Measurements from ENCODE around the gene WASF2. TPM values are rescaled to one million over a fixed set of nuclear protein-coding genes. Genes with fewer than 3 reads are reported as not detected.

Gene WASF2
- total and polyA plus RNA-seq, 2 of the 4 experiments (the other 2 are of a cell fraction), result 7.9 to 45.4 TPM

DNA sequence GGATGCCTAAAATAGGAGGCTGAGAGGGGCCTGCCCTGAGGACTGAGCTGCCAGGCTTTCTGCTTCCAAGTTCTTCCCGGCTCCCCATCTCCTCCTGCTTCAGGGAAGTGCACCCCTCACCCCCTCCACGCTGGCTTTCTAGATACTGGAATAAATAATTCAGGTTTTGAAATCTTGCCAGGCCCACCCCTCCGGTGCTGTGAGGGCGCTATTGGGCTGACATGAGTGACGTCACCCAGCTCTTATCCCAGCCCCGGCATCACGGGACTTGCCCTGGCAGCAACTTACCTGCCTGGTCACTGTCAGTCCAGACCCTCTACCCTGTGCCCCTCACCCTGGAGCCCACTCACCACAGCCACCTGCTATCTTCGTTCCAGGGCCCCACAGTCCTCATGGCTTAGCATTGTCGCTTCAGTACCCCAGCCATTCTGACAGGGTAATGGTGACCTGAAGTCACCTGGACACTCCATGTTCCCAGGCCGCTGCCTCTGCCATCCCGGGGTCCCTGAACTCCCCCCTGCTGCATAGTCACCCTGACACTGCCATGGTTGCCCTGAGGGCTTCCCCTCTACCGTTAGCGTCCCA is 98.4 kb downstream of the WASF2 start:
- intact Hi-C loops (cut with micrococcal nuclease), result loop anchor here (1.0 to 10.0 kb wide), 4 partner anchors 197 to 289 kb away; no protein-coding TSS in a partner anchor
- Histone ChIP-seq H3K27me3 (ENCODE audit: control insufficient read depth, insufficient read depth, low read length) (peaks cover 3% of the 10 kb centered on the region; the same call in 1 of the 2 replicates), H4K5ac (ENCODE audit: low read depth, low read length) (peak overlapping the region; percentile 32), H2BK5ac (ENCODE audit: low read depth, low read length, poor library complexity, severe bottlenecking) (peak overlapping the region; percentile 4), H3K4me2 (ENCODE audit: low read depth, low read length) (peak overlapping the region; percentile 47), H3K18ac (ENCODE audit: low read depth, low read length) (no peak overlapping the region; the same call in 1 of the 2 replicates), H3K56ac (ENCODE audit: extremely low read depth, insufficient read depth, low read length) (peak overlapping the region; percentile 42; the same call in 1 of the 2 replicates), H3K36me3 (ENCODE audit: control insufficient read depth, insufficient read depth, low read length) (no peaks in the 10 kb centered on the region; the same call in 1 of the 2 replicates), H2AFZ (replicated peaks; ENCODE audit: low read length, poor library complexity) (peak overlapping the region; percentile 98), H4K91ac (ENCODE audit: insufficient read depth, low read depth, low read length) (peak overlapping the region; percentile 56), H3K14ac (replicated peaks; ENCODE audit: low read depth, low read length) (peak overlapping the region; percentile 82), H4K20me1 (ENCODE audit: insufficient read depth, low read length) (no peaks in the 10 kb centered on the region), H3K4ac (ENCODE audit: low read depth, low read length) (peak overlapping the region; percentile 69), H3K79me1 (ENCODE audit: low read depth in 1 of 2, low read length in 2 of 2) (peaks cover 0 to 28% of the 10 kb centered on the region in 2 experiments; a peak in 3 of 4 replicates), H2BK120ac (ENCODE audit: low read depth, low read length) (peak overlapping the region; percentile 48; the same call in 1 of the 2 replicates), H3K27ac (ENCODE audit: insufficient read depth, low read length) (peak overlapping the region; percentile 2; the same call in 1 of the 2 replicates), H3K9ac (ENCODE audit: low read depth, low read length) (peak overlapping the region; percentile 6; the same call in 1 of the 2 replicates), H4K8ac (ENCODE audit: low read depth in 2 of 2, low read length in 2 of 2) (peak overlapping the region; percentile 60 to 83; a peak in 2 of 4 replicates), H2BK20ac (ENCODE audit: low read depth, low read length) (peak overlapping the region; percentile 54; the same call in 1 of the 2 replicates), H2AK9ac (replicated peaks; ENCODE audit: low read depth, low read length, poor library complexity) (peak overlapping the region; percentile 93), H2BK15ac (ENCODE audit: low read depth, low read length) (peak overlapping the region; percentile 65; the same call in 1 of the 3 replicates), H3K9me1 (ENCODE audit: insufficient read depth, low read length) (peaks cover 20% of the 10 kb centered on the region), H3K4me3 (ENCODE audit: insufficient read depth, low read depth, low read length) (peak overlapping the region; percentile 27; the same call in 1 of the 2 replicates), H3K4me1 (ENCODE audit: control insufficient read depth, insufficient read depth, low read length) (peaks cover 15% of the 10 kb centered on the region), H3K23ac (ENCODE audit: low read depth, low read length) (peak overlapping the region; percentile 75; the same call in 1 of the 2 replicates), H2AK5ac (ENCODE audit: low read depth, low read length) (peak overlapping the region; percentile 63), H3K9me3 (ENCODE audit: control insufficient read depth, insufficient read depth, low read length) (no peaks in the 10 kb centered on the region)
- dilution Hi-C loops (cut with HindIII; ENCODE audit: low sequenced_read_pairs, unreplicated experiment), result no loop called here
- no peak for ATAC-seq (ENCODE audit: low read depth)
- ChIA-PET POLR2A (ENCODE audit: unreplicated experiment) (interaction anchor here (1.2 to 1.4 kb wide), 2 partner anchors 26 to 92 kb away, joined by 3 to 7 read pairs; no protein-coding TSS in a partner anchor), CTCF (interaction anchor here (0.6 to 3.6 kb wide), 5 partner anchors 25 to 278 kb away, joined by 3 to 16 read pairs (median 4); partner anchors contain the start of gene MAP3K6)
- DNase-seq, result peak; percentile 57
- TF ChIP-seq BHLHE40 (IDR thresholded peaks at IDR 0.05; ENCODE audit: low read depth, low read length), result 0 out of 2 replicates have a peak, but pooled peaks have one; percentile 18
- no peak for TF ChIP-seq MAZ (IDR thresholded peaks at IDR 0.05; ENCODE audit: borderline replicate concordance, low read depth, low read length)
- 20% methylated on average over 7 of the region's 13 CpGs; no CpG with 5 or more reads in 1 of the 2 experiments for WGBS, 2 experiments (ENCODE audit: extremely low coverage in 2 of 2, insufficient read length in 1 of 2)
- BruUV-seq (replicated peaks), result no TSS peak
- in situ Hi-C loops (cut with MboI; ENCODE audit: low sequenced_read_pairs), result loop anchor here (5.0 to 10.0 kb wide), 2 partner anchors 89 to 287 kb away; no protein-coding TSS in a partner anchor
